ENCODE measurements around the gene THSD4. TPM values are rescaled to one million over a fixed set of nuclear protein-coding genes. Genes with fewer than 3 reads are reported as not detected.
"Not testable (repeated sequence)": the region's sequence is repeated elsewhere in the genome, so short reads cannot be mapped to it uniquely, and the experiment has no call there.

Gene THSD4
- total RNA-seq, 1 experiment from 2014 or later, result 1.2 TPM

GRCh38 chr15:71261418-71261817 is 146.1 kb downstream of the THSD4 start:
- DNase-seq (ENCODE audit: low spot score), result no peak

GRCh38 chr15:71261909-71262308 is 146.6 kb downstream of the THSD4 start:
- no peak for DNase-seq (ENCODE audit: low spot score)

- no peak for DNase-seq (ENCODE audit: low spot score)
Observed at GRCh38 chr15:71262599-71262998, 147.3 kb downstream of the THSD4 start.

GRCh38 chr15:71265606-71266005 is 150.3 kb downstream of the THSD4 start:
- not testable (repeated sequence) for DNase-seq (ENCODE audit: low spot score)

- DNase-seq (ENCODE audit: low spot score), result no peak
Observed at GRCh38 chr15:71271327-71271726, 156.1 kb downstream of the THSD4 start.

- peak; percentile 10 for DNase-seq (ENCODE audit: low spot score)
Observed at GRCh38 chr15:71272932-71273331, 157.7 kb downstream of the THSD4 start.

- no peak for DNase-seq (ENCODE audit: low spot score)
Observed at GRCh38 chr15:71273731-71274447, 158.6 kb downstream of the THSD4 start.

GRCh38 chr15:71274448-71274798 is 159.2 kb downstream of the THSD4 start:
- DNase-seq (ENCODE audit: low spot score), result no peak

GRCh38 chr15:71275098-71275497 is 159.8 kb downstream of the THSD4 start:
- peak; percentile 53 for DNase-seq (ENCODE audit: low spot score)

- DNase-seq (ENCODE audit: low spot score), result no peak
Observed at GRCh38 chr15:71275566-71276335, 160.5 kb downstream of the THSD4 start.

GRCh38 chr15:71276336-71276665 is 161.0 kb downstream of the THSD4 start:
- DNase-seq (ENCODE audit: low spot score), result no peak

GRCh38 chr15:71278989-71279756 is 163.9 kb downstream of the THSD4 start:
- DNase-seq (ENCODE audit: low spot score), result peak; percentile 76

- no peak for DNase-seq (ENCODE audit: low spot score)
Observed at GRCh38 chr15:71279757-71280141, 164.5 kb downstream of the THSD4 start.

- DNase-seq (ENCODE audit: low spot score), result no peak
Observed at GRCh38 chr15:71280206-71280605, 164.9 kb downstream of the THSD4 start.

- DNase-seq (ENCODE audit: low spot score), result no peak
Observed at GRCh38 chr15:71281256-71281655, 166.0 kb downstream of the THSD4 start.

GRCh38 chr15:71282076-71282475 is 166.8 kb downstream of the THSD4 start:
- no peak for DNase-seq (ENCODE audit: low spot score)

GRCh38 chr15:71288348-71288955 is 173.2 kb downstream of the THSD4 start:
- no peak for DNase-seq (ENCODE audit: low spot score)

- DNase-seq (ENCODE audit: low spot score), result no peak
Observed at GRCh38 chr15:71290002-71290401, 174.7 kb downstream of the THSD4 start.

- no peak for DNase-seq (ENCODE audit: low spot score)
Observed at GRCh38 chr15:71290881-71291635, 175.8 kb downstream of the THSD4 start.

- no peak for DNase-seq (ENCODE audit: low spot score)
Observed at GRCh38 chr15:71291723-71292122, 176.5 kb downstream of the THSD4 start.

GRCh38 chr15:71293723-71294122 is 178.5 kb downstream of the THSD4 start:
- DNase-seq (ENCODE audit: low spot score), result no peak

Data from H4 (cell line).